H1 (cell line): ENCODE data around the gene TTPAL. TPM values are rescaled to one million over a fixed set of nuclear protein-coding genes. Genes with fewer than 3 reads are reported as not detected.

Experiments
- CBX5 ChIP-seq: fragments of 300-800, 300-1000 bp; sonication (generic); IDR thresholded peaks from 2 replicates; pipeline ENCODE4 v1.7.1; 2016; ENCODE audit warnings: antibody characterized with exemption, low read length, low read depth
- CHD7 ChIP-seq: fragments of 300-600 bp; sonication (generic); IDR thresholded peaks from 2 replicates; pipeline ENCODE4 v1.7.1; 2012; ENCODE audit warnings: low read length, moderate library complexity, mild to moderate bottlenecking, inconsistent platforms; ENCODE audit not compliant: insufficient replicate concordance
- JUN ChIP-seq: IDR thresholded peaks from 2 replicates; pipeline ENCODE4 v1.6.1; 2011; ENCODE audit warnings: low read depth, mild to moderate bottlenecking, improper control_type of control experiment, low read length
- NANOG ChIP-seq: IDR thresholded peaks from 2 replicates; pipeline ENCODE4 v1.6.1; 2011; ENCODE audit warnings: low read length, low read depth, mild to moderate bottlenecking, inconsistent platforms; ENCODE audit not compliant: insufficient read depth, poor library complexity, severe bottlenecking
- polyA plus RNA-seq, 7 experiments: library from polyadenylated mRNA; depleted of rRNA in 3 of 7; stranded (reverse) in 5 of 7; unstranded in 2 of 7; fragments of >200 nt in 5 of 7; fragments of 200-250 nt in 2 of 7; gene quantifications; 1 replicate in 5 of 7; 2 replicates in 1 of 7; 4 replicates in 1 of 7; pipeline versions ENCODE4 v1.2.1 to v1.2.3, GENCODE V29; 2011 to 2013; ENCODE audit warnings: missing spikeins in 2 of 7, mixed read lengths in 2 of 7
- total RNA-seq: library from RNA; stranded (reverse); fragmentation: NEBNext Ultra II Directional; extraction: Animal tissue kit (Norgen Biotek cat#: 25700); gene quantifications from 2 replicates; pipeline ENCODE4 v1.2.1, GENCODE V29; 2021

Gene TTPAL
- total and polyA plus RNA-seq, 2 of the 8 experiments (the other 6 are each of a cell fraction or from before 2014, with no cell fraction given), result 2.8 to 14.0 TPM

DNA sequence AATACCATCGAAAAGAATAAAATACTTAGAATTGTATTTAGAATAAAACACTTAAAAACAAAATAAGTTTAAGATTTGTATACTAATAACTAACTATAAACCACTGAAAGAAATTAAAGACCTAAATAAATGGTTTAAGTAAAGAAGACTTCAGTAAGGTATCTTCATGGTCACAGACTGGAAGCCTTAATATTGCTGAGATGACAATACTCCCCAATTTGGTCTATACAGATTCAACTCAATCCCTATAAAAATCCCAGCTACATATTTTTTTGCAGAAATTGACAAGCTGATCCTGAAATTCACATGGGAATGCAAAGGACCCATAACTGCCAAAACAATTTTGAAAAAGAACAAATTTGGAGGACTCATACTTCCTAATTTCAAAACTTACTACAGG is 27.3 kb downstream of the TTPAL start (continued):
- TF ChIP-seq NANOG, result no peak
- TF ChIP-seq JUN, result no peak
- TF ChIP-seq CBX5, result no peak
- no peak for TF ChIP-seq CHD7
- TF ChIP-seq, all 59 proteins: peak for 0
